Upper lobe of right lung (tissue), 1 donor: ENCODE results near the gene TAOK3. TPM values are rescaled to one million over a fixed set of nuclear protein-coding genes. Genes with fewer than 3 reads are reported as not detected.

Experiments
- ATAC-seq: fragments of 200-7000 bp; cut with Tn5 transposase; one replicate; pipeline ENCODE4 v1.9.1; 2020; ENCODE audit warnings: mild to moderate bottlenecking, moderate library complexity
- DNase-seq: peaks from one replicate; pipeline ENCODE4 v3.0.0-alpha.2; 2020
- H3K27ac ChIP-seq: fragments of 200-600 bp; one replicate; pipeline ENCODE4 v1.8.0; 2022
- H3K27me3 ChIP-seq: fragments of 200-600 bp; one replicate; pipeline ENCODE4 v1.8.0; 2022; ENCODE audit warnings: mild to moderate bottlenecking
- H3K36me3 ChIP-seq: fragments of 200-600 bp; one replicate; pipeline ENCODE4 v1.8.0; 2022
- H3K4me1 ChIP-seq: fragments of 200-600 bp; one replicate; pipeline ENCODE4 v1.8.0; 2022
- H3K4me3 ChIP-seq: fragments of 200-600 bp; one replicate; pipeline ENCODE4 v1.8.0; 2022; ENCODE audit warnings: mild to moderate bottlenecking
- H3K9me3 ChIP-seq: fragments of 200-600 bp; one replicate; pipeline ENCODE4 v1.8.0; 2022
- intact Hi-C: fragments of 100-400 bp; cut with DNase I; formaldehyde crosslinking; loops from one replicate; pipeline ENCODE4 v1.11.0; 2022
- total RNA-seq: library from RNA; stranded (reverse); fragmentation: NEBNext Ultra II Directional; extraction: Animal tissue kit (Norgen Biotek cat#: 25700); gene quantifications from one replicate; pipeline ENCODE4 v1.2.1, GENCODE V29; 2021
- TF ChIP-seq, protein P1 (sequence below): fragments of 200-600 bp; IDR thresholded peaks from one replicate; pipeline ENCODE4 v1.8.0; 2022; ENCODE audit warnings: antibody characterized with exemption
- donor health status: DM: no; HTN: yes; CAD: no; lungs with severe emphysema.

TAOK3 gene
- total RNA-seq, 1 donor from 2014 or later: 64.1 TPM

DNA sequence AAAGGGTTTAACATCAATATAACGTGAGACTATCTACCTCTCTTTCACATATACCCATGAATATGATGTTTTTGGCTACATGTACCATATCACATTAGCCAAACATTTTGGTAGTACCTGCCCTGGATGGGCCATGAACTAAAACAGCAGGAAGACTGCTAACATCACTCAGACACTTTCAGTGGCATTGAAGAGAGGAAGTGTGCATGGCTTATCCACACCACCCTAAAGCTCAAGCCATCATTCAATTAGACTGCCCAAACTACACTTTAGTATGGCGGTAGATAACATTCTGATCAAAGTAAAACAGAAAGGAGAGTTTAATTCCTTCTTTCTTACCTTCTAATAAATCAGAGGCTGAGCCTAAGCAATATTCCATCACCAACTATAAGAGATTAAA is 133.8 kb downstream of the TAOK3 start:
- Histone ChIP-seq H3K27ac (no peak overlapping the region), H3K9me3 (no peaks in the 10 kb centered on the region), H3K36me3 (peaks cover 39% of the 10 kb centered on the region), H3K4me3 (no peak overlapping the region), H3K4me1 (peaks cover 4% of the 10 kb centered on the region), H3K27me3 (no peaks in the 10 kb centered on the region)
- DNase-seq (no peak), ATAC-seq (no peak)
- TF ChIP-seq, protein P1, sequence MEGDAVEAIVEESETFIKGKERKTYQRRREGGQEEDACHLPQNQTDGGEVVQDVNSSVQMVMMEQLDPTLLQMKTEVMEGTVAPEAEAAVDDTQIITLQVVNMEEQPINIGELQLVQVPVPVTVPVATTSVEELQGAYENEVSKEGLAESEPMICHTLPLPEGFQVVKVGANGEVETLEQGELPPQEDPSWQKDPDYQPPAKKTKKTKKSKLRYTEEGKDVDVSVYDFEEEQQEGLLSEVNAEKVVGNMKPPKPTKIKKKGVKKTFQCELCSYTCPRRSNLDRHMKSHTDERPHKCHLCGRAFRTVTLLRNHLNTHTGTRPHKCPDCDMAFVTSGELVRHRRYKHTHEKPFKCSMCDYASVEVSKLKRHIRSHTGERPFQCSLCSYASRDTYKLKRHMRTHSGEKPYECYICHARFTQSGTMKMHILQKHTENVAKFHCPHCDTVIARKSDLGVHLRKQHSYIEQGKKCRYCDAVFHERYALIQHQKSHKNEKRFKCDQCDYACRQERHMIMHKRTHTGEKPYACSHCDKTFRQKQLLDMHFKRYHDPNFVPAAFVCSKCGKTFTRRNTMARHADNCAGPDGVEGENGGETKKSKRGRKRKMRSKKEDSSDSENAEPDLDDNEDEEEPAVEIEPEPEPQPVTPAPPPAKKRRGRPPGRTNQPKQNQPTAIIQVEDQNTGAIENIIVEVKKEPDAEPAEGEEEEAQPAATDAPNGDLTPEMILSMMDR: no peak
- intact Hi-C loops: no loop called here

DNA sequence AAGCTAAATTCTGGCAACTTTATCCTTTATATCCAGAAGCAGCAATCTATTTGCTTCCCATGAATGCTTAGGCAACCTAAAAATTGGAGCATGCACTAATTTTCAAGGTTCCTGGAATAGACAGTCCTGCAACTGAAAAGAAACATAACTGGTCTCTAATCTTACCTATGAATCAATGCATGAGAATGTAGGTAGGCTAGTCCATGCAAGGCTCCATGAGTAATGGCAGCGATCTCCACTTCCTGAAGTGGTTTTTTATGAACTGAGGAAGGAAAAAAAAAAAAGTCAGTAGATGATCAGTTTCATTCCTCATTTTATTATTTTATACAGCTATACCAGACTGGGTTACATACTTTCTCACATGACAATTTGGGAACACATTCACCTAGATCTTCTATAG is 134.8 kb downstream of the TAOK3 start:
- Histone ChIP-seq H3K4me1 (peaks cover 4% of the 10 kb centered on the region), H3K27ac (no peak overlapping the region), H3K4me3 (no peak overlapping the region), H3K36me3 (peaks cover 39% of the 10 kb centered on the region), H3K9me3 (no peaks in the 10 kb centered on the region), H3K27me3 (no peaks in the 10 kb centered on the region)
- DNase-seq (no peak), ATAC-seq (no peak)
- intact Hi-C loops: no loop called here
- TF ChIP-seq, protein P1: no peak

GRCh38 chr12:118237052-118237665 is 135.5 kb downstream of the TAOK3 start:
- Histone ChIP-seq H3K27me3 (no peaks in the 10 kb centered on the region), H3K4me3 (no peak overlapping the region), H3K9me3 (no peaks in the 10 kb centered on the region), H3K4me1 (peaks cover 4% of the 10 kb centered on the region), H3K36me3 (peaks cover 39% of the 10 kb centered on the region), H3K27ac (no peak overlapping the region)
- TF ChIP-seq, protein P1: no peak
- no peak for DNase-seq
- intact Hi-C loops: no loop called here
- ATAC-seq: peak; percentile 84

DNA sequence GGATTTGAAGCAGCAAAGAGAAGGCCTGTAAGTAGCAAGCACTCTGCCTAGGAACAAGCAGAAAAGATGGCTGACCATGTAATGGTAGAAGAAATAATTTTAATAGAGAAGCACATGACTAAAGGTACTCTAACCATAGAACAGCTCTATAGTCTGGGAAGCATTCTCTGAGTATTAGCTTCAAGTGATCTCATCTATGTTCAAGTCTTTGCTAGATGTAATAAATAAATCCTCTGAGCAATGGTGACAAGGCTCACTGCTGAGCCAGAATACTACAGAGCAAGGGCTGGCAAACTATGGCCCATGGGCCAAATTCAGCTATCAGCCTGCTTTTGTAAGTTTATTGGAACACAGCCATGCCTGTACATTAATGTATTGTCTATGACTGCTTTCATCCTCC is 152.0 kb downstream of the TAOK3 start:
- H3K4me3 ChIP-seq: no peak overlapping the region
- TF ChIP-seq, protein P1: no peak
- DNase-seq (no peak), ATAC-seq (no peak)
- H3K4me1 ChIP-seq: no peaks in the 10 kb centered on the region
- no peak overlapping the region for H3K27ac ChIP-seq
- intact Hi-C loops: no loop called here
- H3K36me3 ChIP-seq: peaks cover 19% of the 10 kb centered on the region
- no peaks in the 10 kb centered on the region for H3K9me3 ChIP-seq
- H3K27me3 ChIP-seq: no peaks in the 10 kb centered on the region

- intact Hi-C loops: no loop called here
- no peak overlapping the region for H3K4me3 ChIP-seq
- H3K27ac ChIP-seq: no peak overlapping the region
- H3K4me1 ChIP-seq: no peaks in the 10 kb centered on the region
- H3K27me3 ChIP-seq: no peaks in the 10 kb centered on the region
- no peak for ATAC-seq
- no peaks in the 10 kb centered on the region for H3K9me3 ChIP-seq
- TF ChIP-seq, protein P1: no peak
- DNase-seq: no peak
- H3K36me3 ChIP-seq: peaks cover 13% of the 10 kb centered on the region
These were observed 152.9 kb downstream of the TAOK3 start for GRCh38 chr12:118219772-118220171.

DNA sequence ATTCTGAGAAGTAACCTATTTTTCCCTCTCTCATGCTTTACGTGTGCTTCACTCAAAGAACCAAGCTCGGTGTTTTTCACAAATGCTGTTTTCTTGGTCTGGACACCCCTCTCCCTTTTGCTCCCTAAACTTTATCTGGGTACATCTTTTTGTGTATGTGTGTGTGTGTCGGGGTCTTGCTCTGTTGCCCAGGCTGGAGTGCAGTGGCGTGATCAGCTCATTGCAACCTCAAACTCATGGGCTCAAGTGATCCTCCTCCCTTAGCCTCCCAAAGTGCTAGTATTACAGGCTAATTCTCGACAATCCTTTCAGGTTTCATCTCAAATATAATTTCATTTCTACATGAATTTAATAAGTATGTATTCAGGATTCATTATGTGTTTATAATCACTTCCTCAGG is 153.6 kb downstream of the TAOK3 start:
- TF ChIP-seq, protein P1: no peak
- no peaks in the 10 kb centered on the region for H3K4me1 ChIP-seq
- H3K27me3 ChIP-seq: no peaks in the 10 kb centered on the region
- ATAC-seq: no peak
- no peak overlapping the region for H3K4me3 ChIP-seq
- intact Hi-C loops: no loop called here
- no peak for DNase-seq
- H3K27ac ChIP-seq: no peak overlapping the region
- H3K9me3 ChIP-seq: no peaks in the 10 kb centered on the region
- peaks cover 7% of the 10 kb centered on the region for H3K36me3 ChIP-seq
